Stomach smooth muscle (tissue), 2 donors: ENCODE results near the gene PCDHAC2.

Experiments used
- H3K27ac ChIP-seq: one replicate; pipeline ENCODE4 v1.7.0; 2013; ENCODE audit warnings: mild to moderate bottlenecking, low read length, inconsistent platforms
- H3K27me3 ChIP-seq, 2 donors: one replicate each; pipeline ENCODE4 v1.7.0; 2013; ENCODE audit warnings: low read length in 2 of 2; ENCODE audit not compliant: insufficient read depth in 2 of 2, control insufficient read depth in 1 of 2
- H3K36me3 ChIP-seq, 2 donors: one replicate each; pipeline ENCODE4 v1.7.0; 2013; ENCODE audit warnings: low read length in 2 of 2; ENCODE audit not compliant: control insufficient read depth in 2 of 2, insufficient read depth in 2 of 2
- H3K4me1 ChIP-seq: one replicate; pipeline ENCODE4 v1.7.0; 2013; ENCODE audit warnings: low read length; ENCODE audit not compliant: control insufficient read depth, insufficient read depth
- H3K4me3 ChIP-seq, 2 donors: one replicate each; pipeline ENCODE4 v1.7.0; 2013; ENCODE audit warnings: low read length in 2 of 2
- H3K9ac ChIP-seq, 2 donors: one replicate each; pipeline ENCODE4 v1.7.0; 2013; ENCODE audit warnings: low read length in 2 of 2, mild to moderate bottlenecking in 1 of 2
- H3K9me3 ChIP-seq, 2 donors: one replicate each; pipeline ENCODE4 v1.7.0; 2013; ENCODE audit warnings: low read length in 2 of 2; ENCODE audit not compliant: control insufficient read depth in 2 of 2
- donor health status: healthy.
- donor health status: Pancreatic carcinoma.

Gene PCDHAC2

GRCh38 chr5:141003791-141004611 lies 37.7 kb downstream of the PCDHAC2 start:
- Histone ChIP-seq H3K27me3 (peaks cover 4 to 5% of the 10 kb centered on the region in 2 donors), H3K4me1 (peaks cover 8% of the 10 kb centered on the region), H3K9me3 (no peaks in the 10 kb centered on the region), H3K9ac (no peak overlapping the region), H3K27ac (no peak overlapping the region), H3K4me3 (no peak overlapping the region), H3K36me3 (no peaks in the 10 kb centered on the region)

GRCh38 chr5:141007791-141008190 lies 41.5 kb downstream of the PCDHAC2 start:
- Histone ChIP-seq H3K27ac (no peak overlapping the region), H3K27me3 (no peaks in the 10 kb centered on the region), H3K36me3 (no peaks in the 10 kb centered on the region), H3K9me3 (no peaks in the 10 kb centered on the region), H3K4me1 (no peaks in the 10 kb centered on the region), H3K4me3 (no peak overlapping the region), H3K9ac (no peak overlapping the region)

GRCh38 chr5:141010047-141010793 lies 43.9 kb downstream of the PCDHAC2 start:
- no peak overlapping the region for H3K27ac ChIP-seq
- H3K36me3 ChIP-seq: no peaks in the 10 kb centered on the region
- no peaks in the 10 kb centered on the region for H3K27me3 ChIP-seq
- H3K4me3 ChIP-seq: no peak overlapping the region
- no peaks in the 10 kb centered on the region for H3K9me3 ChIP-seq
- H3K4me1 ChIP-seq: no peaks in the 10 kb centered on the region
- no peak overlapping the region for H3K9ac ChIP-seq

GRCh38 chr5:141017943-141018342 lies 51.7 kb downstream of the PCDHAC2 start:
- H3K4me1 ChIP-seq: no peaks in the 10 kb centered on the region
- H3K36me3 ChIP-seq: no peaks in the 10 kb centered on the region
- no peak overlapping the region for H3K4me3 ChIP-seq
- H3K27ac ChIP-seq: no peak overlapping the region
- H3K27me3 ChIP-seq: no peaks in the 10 kb centered on the region
- H3K9ac ChIP-seq: no peak overlapping the region
- no peaks in the 10 kb centered on the region for H3K9me3 ChIP-seq
